Body of pancreas (tissue), 4 donors: ENCODE results near the gene C17orf58. TPM values are rescaled to one million over a fixed set of nuclear protein-coding genes. Genes with fewer than 3 reads are reported as not detected.
A peak's percentile ranks its signal among the peaks of the same experiment; 100 is the strongest.
"Not testable (repeated sequence)": the region's sequence is repeated elsewhere in the genome, so short reads cannot be mapped to it uniquely, and the experiment has no call there.

Source experiments
- ATAC-seq: fragments of 150-250 bp; one replicate; pipeline ENCODE4 v1.9.1; 2016
- DNase-seq, 4 donors: peaks; one replicate each; pipeline ENCODE4 v3.0.0-alpha.2; 2019
- H3K27ac ChIP-seq, 4 donors: fragments of 200-600 bp; sonication (generic); 1 replicate in 3 of 4; 2 replicates in 1 of 4; pipeline versions ENCODE4 v1.5.1 to v1.6.1; 2016 to 2019; ENCODE audit warnings: mild to moderate bottlenecking in 1 of 4, mixed read lengths in 1 of 4, moderate library complexity in 1 of 4
- H3K27me3 ChIP-seq, 2 donors: fragments of 200-600 bp; sonication (generic); one replicate each; pipeline ENCODE4 v1.6.0; 2016; ENCODE audit warnings: mild to moderate bottlenecking in 1 of 2
- H3K36me3 ChIP-seq, 2 donors: fragments of 200-600 bp; sonication (generic); replicated peaks in 1 of 2; 2 replicates each; pipeline ENCODE4 v1.5.1; 2016; ENCODE audit warnings: low read depth in 2 of 2; ENCODE audit not compliant: insufficient read depth in 1 of 2
- H3K4me1 ChIP-seq: fragments of 200-600 bp; sonication (generic); one replicate; pipeline ENCODE4 v1.6.0; 2016
- H3K4me3 ChIP-seq, 2 donors: fragments of 200-600 bp; sonication (generic); 1 replicate in 1 of 2; 2 replicates in 1 of 2; pipeline ENCODE4 v1.5.1; 2016 to 2019
- H3K9me3 ChIP-seq, 3 donors: fragments of 200-600 bp; sonication (generic); 1 replicate in 2 of 3; 2 replicates in 1 of 3; pipeline ENCODE4 v1.5.1; 2016
- POLR2A ChIP-seq, 3 donors: fragments of 450-650 bp; IDR thresholded peaks; one replicate each; pipeline ENCODE4 v1.6.1; 2016; ENCODE audit warnings: antibody characterized with exemption in 3 of 3, mild to moderate bottlenecking in 2 of 3
- WGBS, 2 donors: methylation state at CpG; one replicate each; pipeline ENCODE4 v1.1.5; 2017; 5-methylcytosine and 5-hydroxymethylcytosine counted together
- intact Hi-C: fragments of 100-400 bp; cut with DNase I; formaldehyde crosslinking; loops from one replicate; pipeline ENCODE4 v1.15.1; 2023
- total RNA-seq, 2 donors: library from RNA; depleted of rRNA; stranded (reverse); fragments of >200 nt; gene quantifications; one replicate each; pipeline ENCODE4 v1.1.0, GENCODE V29; 2016
- TF ChIP-seq, protein P1 (sequence below), 7 experiments: fragments of 450-650 bp in 4 of 7; fragments of 200-600 bp in 3 of 7; sonication (generic) in 3 of 7; IDR thresholded peaks; one replicate each; pipeline ENCODE4 v1.5.1; 2016 to 2019; ENCODE audit warnings: antibody characterized with exemption in 7 of 7

C17orf58 gene
- total RNA-seq, 2 donors from 2014 or later, result 6.0 to 6.3 TPM

DNA sequence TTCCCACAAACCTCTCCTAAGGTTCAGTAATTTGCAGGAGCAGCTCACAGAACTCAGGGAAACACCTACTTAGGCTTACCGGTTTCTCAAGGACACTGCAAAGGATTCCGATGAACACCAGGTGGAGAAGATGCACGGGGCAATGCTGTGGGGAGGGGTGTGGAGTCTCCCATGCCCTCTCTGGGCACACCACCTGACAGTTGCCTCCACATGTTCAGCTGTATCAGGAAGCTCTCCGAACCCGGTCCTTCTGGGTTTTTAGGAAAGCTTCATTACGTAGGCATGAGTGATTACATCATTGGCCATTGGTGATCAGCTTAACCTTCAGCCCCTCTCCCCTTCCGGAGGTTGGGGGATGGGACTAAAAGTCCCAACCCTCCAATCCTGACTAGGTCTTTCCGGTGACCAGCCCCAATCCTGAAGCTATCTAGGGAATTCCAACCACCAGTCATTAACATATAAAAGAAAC lies 21.6 kb downstream of the C17orf58 start:
- WGBS, 2 donors, result 66 to 73% methylated on average over 8 of the region's 8 CpGs
- H3K36me3 ChIP-seq, result peaks cover 0 to 3% of the 10 kb centered on the region in 2 donors

GRCh38 chr17:67974185-67974584 lies 22.1 kb downstream of the C17orf58 start:
- Histone ChIP-seq H3K36me3 (peaks cover 0 to 3% of the 10 kb centered on the region in 2 donors), H3K27ac (no peak overlapping the region), H3K27me3 (no peaks in the 10 kb centered on the region), H3K4me1 (no peaks in the 10 kb centered on the region), H3K4me3 (no peak overlapping the region), H3K9me3 (no peaks in the 10 kb centered on the region)
- TF ChIP-seq, protein P1, sequence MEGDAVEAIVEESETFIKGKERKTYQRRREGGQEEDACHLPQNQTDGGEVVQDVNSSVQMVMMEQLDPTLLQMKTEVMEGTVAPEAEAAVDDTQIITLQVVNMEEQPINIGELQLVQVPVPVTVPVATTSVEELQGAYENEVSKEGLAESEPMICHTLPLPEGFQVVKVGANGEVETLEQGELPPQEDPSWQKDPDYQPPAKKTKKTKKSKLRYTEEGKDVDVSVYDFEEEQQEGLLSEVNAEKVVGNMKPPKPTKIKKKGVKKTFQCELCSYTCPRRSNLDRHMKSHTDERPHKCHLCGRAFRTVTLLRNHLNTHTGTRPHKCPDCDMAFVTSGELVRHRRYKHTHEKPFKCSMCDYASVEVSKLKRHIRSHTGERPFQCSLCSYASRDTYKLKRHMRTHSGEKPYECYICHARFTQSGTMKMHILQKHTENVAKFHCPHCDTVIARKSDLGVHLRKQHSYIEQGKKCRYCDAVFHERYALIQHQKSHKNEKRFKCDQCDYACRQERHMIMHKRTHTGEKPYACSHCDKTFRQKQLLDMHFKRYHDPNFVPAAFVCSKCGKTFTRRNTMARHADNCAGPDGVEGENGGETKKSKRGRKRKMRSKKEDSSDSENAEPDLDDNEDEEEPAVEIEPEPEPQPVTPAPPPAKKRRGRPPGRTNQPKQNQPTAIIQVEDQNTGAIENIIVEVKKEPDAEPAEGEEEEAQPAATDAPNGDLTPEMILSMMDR (IDR thresholded peaks at IDR 0.05), result no peak
- TF ChIP-seq POLR2A (IDR thresholded peaks at IDR 0.05), result no peak
- 85 to 86% methylated on average over 7 to 9 of the region's 9 CpGs for WGBS, 2 donors
- no peak for ATAC-seq
- DNase-seq, result no peak
- intact Hi-C loops, result no loop called here

More for the DNA sequence above, 21.6 kb downstream of the C17orf58 start:
- TF ChIP-seq, protein P1 (IDR thresholded peaks at IDR 0.05), result no peak
- no peak for TF ChIP-seq POLR2A (IDR thresholded peaks at IDR 0.05)
- intact Hi-C loops, result no loop called here
- Histone ChIP-seq H3K9me3 (no peaks in the 10 kb centered on the region), H3K4me3 (no peak overlapping the region), H3K27me3 (no peaks in the 10 kb centered on the region), H3K4me1 (no peaks in the 10 kb centered on the region), H3K27ac (no peak overlapping the region)
- no peak for ATAC-seq
- no peak for DNase-seq

DNA sequence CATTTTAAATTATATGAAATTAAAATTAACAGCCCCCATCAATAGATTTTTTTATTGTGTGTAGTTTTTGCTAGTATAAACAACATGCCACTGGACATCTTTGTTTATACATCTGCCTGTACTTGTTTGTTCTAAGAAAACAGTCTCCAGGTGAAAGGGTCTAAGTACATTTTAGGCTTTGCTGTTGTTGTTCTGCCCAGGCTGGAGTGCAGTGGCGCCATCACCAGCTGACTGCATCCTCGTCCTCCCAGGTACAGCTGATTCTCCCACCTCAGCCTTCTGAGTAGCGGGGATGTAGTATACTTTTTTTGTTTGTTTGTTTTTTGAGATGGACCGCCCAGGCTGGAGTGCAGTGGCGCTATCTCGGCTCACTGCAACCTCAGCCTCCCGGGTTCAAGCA lies 25.5 kb downstream of the C17orf58 start:
- TF ChIP-seq, protein P1 (IDR thresholded peaks at IDR 0.05), result no peak
- TF ChIP-seq POLR2A (IDR thresholded peaks at IDR 0.05), result no peak
- ATAC-seq, result no peak
- H3K4me1 ChIP-seq, result no peaks in the 10 kb centered on the region
- H3K27me3 ChIP-seq, result no peaks in the 10 kb centered on the region
- H3K9me3 ChIP-seq, result no peaks in the 10 kb centered on the region
- H3K36me3 ChIP-seq, result peaks cover under 1 to 14% of the 10 kb centered on the region in 2 donors
- no peak for DNase-seq
- WGBS, 2 donors, result 94 to 98% methylated on average over 7 of the region's 7 CpGs
- no peak overlapping the region for H3K27ac ChIP-seq
- intact Hi-C loops, result no loop called here
- H3K4me3 ChIP-seq, result no peak overlapping the region

GRCh38 chr17:67963145-67963572 lies 33.1 kb downstream of the C17orf58 start:
- TF ChIP-seq, protein P1 (IDR thresholded peaks at IDR 0.05), result peak; percentile 29 to 75 (median 67)
- intact Hi-C loops, H3K27ac ChIP-seq, H3K4me1 ChIP-seq, H3K4me3 ChIP-seq, H3K27me3 ChIP-seq, H3K9me3 ChIP-seq: not testable (repeated sequence)
- WGBS, 2 donors, result 0 to 4% methylated on average over 1 of the region's 1 CpG
- H3K36me3 ChIP-seq, result peaks cover 6 to 18% of the 10 kb centered on the region in 2 donors
- peak; percentile 74 to 84 (median 77) for DNase-seq
- ATAC-seq, result peak; percentile 96

- ATAC-seq, H3K27ac ChIP-seq, H3K27me3 ChIP-seq, DNase-seq, H3K9me3 ChIP-seq, intact Hi-C loops, H3K4me1 ChIP-seq, H3K4me3 ChIP-seq: not testable (repeated sequence)
- H3K36me3 ChIP-seq, result peaks cover 6 to 16% of the 10 kb centered on the region in 2 donors
- 66 to 73% methylated on average over 2 of the region's 2 CpGs for WGBS, 2 donors
Measured at GRCh38 chr17:67962156-67962555, 34.1 kb downstream of the C17orf58 start.

- H3K36me3 ChIP-seq, H3K9me3 ChIP-seq: not testable (repeated sequence)
- 72 to 81% methylated on average over 3 of the region's 3 CpGs for WGBS, 2 donors
Measured at GRCh38 chr17:67960276-67960675, 36.0 kb downstream of the C17orf58 start.

More at GRCh38 chr17:67960276-67960675, 36.0 kb downstream of the C17orf58 start:
- DNase-seq, intact Hi-C loops, H3K4me1 ChIP-seq, H3K27me3 ChIP-seq, H3K4me3 ChIP-seq, ATAC-seq, H3K27ac ChIP-seq: not testable (repeated sequence)
